Thoracic aorta (tissue), 2 donors: ENCODE measurements around the gene LGALS9C. TPM values are rescaled to one million over a fixed set of nuclear protein-coding genes. Genes with fewer than 3 reads are reported as not detected.
"Not testable (repeated sequence)": the region's sequence is repeated elsewhere in the genome, so short reads cannot be mapped to it uniquely, and the experiment has no call there.

Experiments
- ATAC-seq: fragments of 150-250 bp; one replicate; pipeline ENCODE4 v1.8.0; 2017; ENCODE audit warnings: low read depth; ENCODE audit not compliant: insufficient number of reproducible peaks, low FRiP score
- DNase-seq: peaks from one replicate; pipeline ENCODE4 v3.0.0-alpha.2; 2020; ENCODE audit warnings: low spot score
- H3K27ac ChIP-seq, 2 donors: fragments of 200-600 bp; sonication (generic); 1 replicate in 1 of 2; 2 replicates in 1 of 2; pipeline ENCODE4 v1.5.1; 2016; ENCODE audit warnings: mild to moderate bottlenecking in 2 of 2, moderate library complexity in 2 of 2
- H3K27me3 ChIP-seq: fragments of 200-600 bp; sonication (generic); replicated peaks from 2 replicates; pipeline ENCODE4 v1.6.0; 2016; ENCODE audit warnings: mild to moderate bottlenecking; ENCODE audit not compliant: insufficient read depth
- H3K36me3 ChIP-seq: fragments of 200-600 bp; sonication (generic); one replicate; pipeline ENCODE4 v1.5.1; 2016
- H3K4me1 ChIP-seq, 2 donors: fragments of 200-600 bp; sonication (generic); 1 replicate in 1 of 2; 2 replicates in 1 of 2; pipeline versions ENCODE4 v1.5.1 to v1.6.0; 2016; ENCODE audit warnings: low read depth in 2 of 2, mild to moderate bottlenecking in 1 of 2; ENCODE audit not compliant: control insufficient read depth in 1 of 2
- H3K4me3 ChIP-seq: fragments of 200-600 bp; sonication (generic); 2 replicates; pipeline ENCODE4 v1.5.1; 2016; ENCODE audit warnings: mild to moderate bottlenecking
- H3K9me3 ChIP-seq: fragments of 200-600 bp; sonication (generic); 2 replicates; pipeline ENCODE4 v1.5.1; 2016
- total RNA-seq, 2 donors: library from RNA; depleted of rRNA; stranded (reverse); fragments of >200 nt; gene quantifications; one replicate each; pipeline versions ENCODE4 v1.1.0 to v1.2.3, GENCODE V29; 2016

The LGALS9C gene
- total RNA-seq: not detected

DNA sequence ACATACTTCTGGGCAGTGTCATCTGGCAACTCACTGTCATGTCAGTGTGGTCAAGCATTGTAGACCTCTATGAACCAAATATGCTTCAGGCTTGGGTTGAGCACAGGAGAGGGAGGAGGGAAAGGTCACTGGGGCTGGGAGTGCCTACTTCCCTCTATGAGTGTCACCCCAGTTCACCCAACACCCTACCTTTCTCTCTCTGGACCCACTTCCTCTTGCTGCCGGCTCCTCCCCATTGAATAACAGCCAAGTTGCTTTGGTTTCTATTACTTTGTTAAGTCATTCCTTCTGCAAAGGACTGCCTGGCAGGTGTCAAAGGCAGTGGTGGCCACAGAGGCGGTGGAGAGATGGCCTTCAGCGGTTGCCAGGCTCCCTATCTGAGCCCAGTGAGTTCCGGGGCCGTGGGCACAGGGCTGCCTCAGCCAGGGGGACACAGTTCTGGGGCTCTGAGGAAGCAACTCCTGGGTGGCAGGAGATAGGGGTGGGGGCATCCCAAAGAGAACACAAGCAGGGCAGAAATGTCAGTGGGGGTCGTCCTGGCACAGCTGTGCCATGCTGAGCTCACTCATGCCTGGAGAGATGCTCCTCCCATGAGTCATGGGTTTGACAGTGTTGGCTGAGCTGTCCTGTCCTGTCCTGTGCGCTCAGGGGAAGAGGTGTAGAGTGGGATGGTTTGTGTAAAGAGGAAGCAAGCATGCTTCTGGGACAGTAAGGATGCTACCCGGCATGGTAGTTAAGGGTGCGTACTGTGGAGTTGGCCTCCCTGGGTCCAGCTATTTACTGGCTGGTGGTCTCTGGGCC lies at the start of gene LGALS9C:
LGALS9C (plus strand) TSS at position 282 of the 801 bp plus-strand sequence; CDS start at position 348, 66 bp downstream.
- not testable (repeated sequence) for H3K36me3 ChIP-seq, DNase-seq, H3K27ac ChIP-seq, H3K4me1 ChIP-seq, H3K27me3 ChIP-seq, H3K4me3 ChIP-seq, H3K9me3 ChIP-seq, ATAC-seq

DNA sequence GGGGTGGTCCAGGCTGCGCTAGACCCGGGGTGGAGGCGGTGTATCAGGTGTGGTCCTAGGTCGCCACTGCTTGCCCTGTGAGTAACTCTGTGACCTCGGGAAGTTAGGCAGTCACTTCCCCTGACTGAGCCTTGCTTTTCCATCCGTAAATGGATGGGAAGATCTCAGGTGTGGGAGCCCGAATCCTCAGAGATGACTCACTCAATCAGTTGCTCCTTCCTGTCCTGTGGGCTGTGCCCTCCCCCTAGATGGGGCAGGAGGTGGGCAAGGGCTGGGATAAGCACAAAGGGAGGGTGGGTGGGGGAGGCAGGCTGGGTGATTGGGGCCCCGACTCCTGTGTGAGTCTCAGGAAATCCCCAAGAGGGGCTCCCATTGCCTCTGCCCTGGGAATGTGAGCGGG lies 44.4 kb upstream of the LGALS9C start:
- not testable (repeated sequence) for H3K4me3 ChIP-seq, ATAC-seq, H3K27ac ChIP-seq, H3K4me1 ChIP-seq, H3K27me3 ChIP-seq, H3K36me3 ChIP-seq, H3K9me3 ChIP-seq, DNase-seq

DNA sequence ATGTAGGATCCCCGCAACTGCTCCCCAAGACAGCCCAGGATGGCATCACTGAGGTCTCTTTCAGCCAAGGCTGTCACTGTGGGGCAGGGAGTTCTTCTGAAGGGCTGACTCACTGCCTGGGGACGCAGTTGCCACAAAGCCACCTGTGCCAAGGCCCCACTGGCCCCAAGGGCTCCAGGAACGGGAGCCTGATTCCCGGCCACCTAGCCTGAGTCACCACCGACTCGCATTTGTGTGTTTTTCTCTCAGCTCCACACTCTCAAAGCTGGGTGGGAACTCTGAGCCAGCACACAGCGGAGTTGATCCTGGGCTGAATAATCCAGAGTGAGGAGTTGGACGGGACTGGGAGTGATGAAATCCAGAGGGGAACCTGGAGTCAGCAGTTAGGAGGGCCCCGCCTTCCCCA lies 37.1 kb upstream of the LGALS9C start:
- not testable (repeated sequence) for H3K36me3 ChIP-seq, H3K27me3 ChIP-seq, H3K27ac ChIP-seq, DNase-seq, H3K9me3 ChIP-seq, ATAC-seq, H3K4me1 ChIP-seq, H3K4me3 ChIP-seq

DNA sequence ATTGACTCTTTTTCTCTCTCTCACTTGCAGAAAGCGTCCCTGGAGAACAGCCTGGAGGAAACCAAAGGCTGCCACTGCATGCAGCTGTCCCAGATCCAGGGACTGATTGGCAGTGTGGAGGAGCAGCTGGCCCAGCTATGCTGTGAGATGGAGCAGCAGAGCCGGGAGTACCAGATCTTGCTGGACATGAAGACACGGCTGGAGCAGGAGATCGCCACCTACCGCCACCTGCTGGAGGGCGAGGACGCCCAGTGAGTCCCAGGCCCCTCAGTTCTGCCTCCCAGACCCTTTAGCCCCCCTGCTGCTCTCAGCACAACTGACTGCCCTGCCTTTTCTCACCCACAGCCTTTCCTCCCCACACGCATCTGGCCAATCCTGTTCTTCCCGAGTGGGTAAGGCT lies 34.5 kb upstream of the LGALS9C start:
- not testable (repeated sequence) for H3K36me3 ChIP-seq, DNase-seq, H3K4me1 ChIP-seq, H3K4me3 ChIP-seq, H3K27me3 ChIP-seq, H3K27ac ChIP-seq, ATAC-seq, H3K9me3 ChIP-seq

GRCh38 chr17:18442532-18442931 lies 34.1 kb upstream of the LGALS9C start:
- H3K9me3 ChIP-seq, H3K27ac ChIP-seq, H3K4me3 ChIP-seq, H3K4me1 ChIP-seq, DNase-seq, H3K36me3 ChIP-seq, ATAC-seq, H3K27me3 ChIP-seq: not testable (repeated sequence)

- not testable (repeated sequence) for H3K27me3 ChIP-seq, H3K36me3 ChIP-seq, H3K27ac ChIP-seq, ATAC-seq, H3K4me1 ChIP-seq, DNase-seq, H3K4me3 ChIP-seq, H3K9me3 ChIP-seq
Measured at GRCh38 chr17:18447476-18448205, 28.9 kb upstream of the LGALS9C start.

DNA sequence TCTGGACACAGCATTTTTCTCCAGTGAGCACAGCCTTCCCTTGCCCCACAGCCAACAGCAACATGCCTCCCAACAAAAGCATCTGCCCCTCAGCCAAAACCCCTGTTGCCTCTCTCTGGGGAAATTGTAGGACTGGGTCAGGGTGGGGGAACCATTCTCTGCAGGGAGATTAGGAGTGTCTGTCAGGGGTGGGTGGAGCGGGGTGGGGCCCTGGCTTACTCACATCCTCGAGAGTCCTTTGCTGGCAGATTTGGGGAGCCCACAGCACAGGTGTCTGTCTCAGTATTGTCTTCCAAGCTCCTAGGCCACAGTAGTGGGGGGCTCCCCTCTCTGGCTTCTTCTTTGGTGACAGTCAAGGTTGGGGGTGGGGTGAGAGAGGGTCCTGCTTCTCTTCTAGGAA lies 28.3 kb upstream of the LGALS9C start:
- not testable (repeated sequence) for H3K9me3 ChIP-seq, H3K36me3 ChIP-seq, DNase-seq, H3K4me3 ChIP-seq, H3K27ac ChIP-seq, ATAC-seq, H3K4me1 ChIP-seq, H3K27me3 ChIP-seq

- not testable (repeated sequence) for H3K27ac ChIP-seq, H3K9me3 ChIP-seq, ATAC-seq, DNase-seq, H3K27me3 ChIP-seq, H3K4me3 ChIP-seq, H3K4me1 ChIP-seq, H3K36me3 ChIP-seq
Measured at GRCh38 chr17:18449833-18450232, 26.8 kb upstream of the LGALS9C start.

- ATAC-seq, H3K27me3 ChIP-seq, H3K27ac ChIP-seq, H3K9me3 ChIP-seq, DNase-seq, H3K36me3 ChIP-seq, H3K4me1 ChIP-seq, H3K4me3 ChIP-seq: not testable (repeated sequence)
Measured at GRCh38 chr17:18450998-18451397, 25.6 kb upstream of the LGALS9C start.

- ATAC-seq, H3K27ac ChIP-seq, H3K36me3 ChIP-seq, H3K4me3 ChIP-seq, H3K27me3 ChIP-seq, DNase-seq, H3K4me1 ChIP-seq, H3K9me3 ChIP-seq: not testable (repeated sequence)
Measured at GRCh38 chr17:18451969-18452368, 24.6 kb upstream of the LGALS9C start.

DNA sequence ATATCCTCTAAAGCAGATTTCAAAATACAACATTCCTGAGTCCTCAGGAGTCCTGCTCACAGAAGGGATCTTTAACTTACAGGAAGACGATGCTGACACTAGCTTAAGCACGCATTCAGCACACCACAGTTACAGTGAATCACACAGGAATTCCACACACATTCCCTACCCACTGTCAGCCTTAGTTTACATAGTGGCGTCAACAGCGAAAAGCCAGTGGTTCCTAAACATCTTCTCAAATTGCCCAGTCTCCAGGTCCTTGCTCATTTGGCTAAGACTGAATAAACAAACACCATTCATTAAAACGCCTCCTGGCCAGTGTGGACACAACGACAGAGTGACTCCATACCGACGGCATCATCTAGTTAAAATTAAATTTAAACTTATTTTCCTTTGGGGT lies 17.6 kb upstream of the LGALS9C start:
- DNase-seq, H3K4me1 ChIP-seq, H3K36me3 ChIP-seq, H3K27me3 ChIP-seq, H3K4me3 ChIP-seq, H3K9me3 ChIP-seq, H3K27ac ChIP-seq, ATAC-seq: not testable (repeated sequence)

DNA sequence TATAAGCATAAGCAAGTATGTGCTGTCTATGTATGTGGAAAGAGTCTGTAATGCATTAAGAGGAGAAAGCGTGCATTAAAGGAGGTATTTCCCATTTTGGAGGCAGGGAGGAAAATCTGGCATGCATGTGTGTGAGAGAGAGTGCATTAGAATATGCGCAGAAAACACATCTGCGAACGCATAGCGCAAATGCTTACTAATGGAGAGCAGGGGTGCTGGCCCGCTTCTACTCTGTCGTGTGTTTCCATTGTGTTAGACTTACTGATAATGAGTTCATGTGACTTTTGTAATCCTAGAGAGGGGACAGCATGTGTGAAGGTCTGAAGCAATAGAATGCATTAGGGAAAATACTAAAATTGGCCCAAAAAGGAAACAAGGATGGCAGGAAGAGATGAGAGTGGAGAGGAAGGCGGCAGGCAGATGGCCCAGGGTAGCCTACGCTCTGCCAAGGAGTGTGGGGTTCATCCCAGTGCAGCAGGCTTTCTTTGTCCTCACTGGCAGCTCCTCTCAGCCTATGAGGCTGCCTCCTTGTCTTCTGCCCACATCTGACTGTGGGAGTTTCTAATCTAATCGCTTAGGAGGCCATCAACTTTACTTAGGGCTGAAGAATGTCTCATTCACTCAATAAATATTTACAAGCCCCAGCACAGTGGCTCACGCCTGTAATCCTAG lies 12.6 kb upstream of the LGALS9C start:
- not testable (repeated sequence) for DNase-seq, ATAC-seq, H3K9me3 ChIP-seq, H3K27me3 ChIP-seq, H3K27ac ChIP-seq, H3K4me3 ChIP-seq, H3K36me3 ChIP-seq, H3K4me1 ChIP-seq
